NCI-H526 (cell line): ENCODE data around the gene RIMBP2.

Experiments
- DNase-seq, 2 experiments: peaks; one replicate each; lab custom pipeline; 2025; lab: John Stamatoyannopoulos, UW

Gene RIMBP2

GRCh38 chr12:130569521-130569920 lies 146.6 kb downstream of the RIMBP2 start:
- no peak for DNase-seq

GRCh38 chr12:130568501-130568900 lies 147.6 kb downstream of the RIMBP2 start:
- DNase-seq = no peak

- DNase-seq = no peak
Observed at GRCh38 chr12:130568041-130568440, 148.1 kb downstream of the RIMBP2 start.

GRCh38 chr12:130566446-130567155 lies 149.5 kb downstream of the RIMBP2 start:
- no peak for DNase-seq

GRCh38 chr12:130565189-130565588 lies 150.9 kb downstream of the RIMBP2 start:
- no peak for DNase-seq

- no peak for DNase-seq
Observed at GRCh38 chr12:130563323-130563722, 152.8 kb downstream of the RIMBP2 start.

GRCh38 chr12:130562716-130563115 lies 153.4 kb downstream of the RIMBP2 start:
- DNase-seq = no peak

- no peak for DNase-seq
Observed at GRCh38 chr12:130560321-130560720, 155.8 kb downstream of the RIMBP2 start.

GRCh38 chr12:130559806-130560205 lies 156.3 kb downstream of the RIMBP2 start:
- DNase-seq = no peak

- peak in 1 of 2 experiments; percentile 17 for DNase-seq
Observed at GRCh38 chr12:130557886-130558765, 158.0 kb downstream of the RIMBP2 start.

- no peak for DNase-seq
Observed at GRCh38 chr12:130557201-130557600, 158.9 kb downstream of the RIMBP2 start.

GRCh38 chr12:130556486-130557055 lies 159.5 kb downstream of the RIMBP2 start:
- no peak for DNase-seq

GRCh38 chr12:130555628-130556485 lies 160.2 kb downstream of the RIMBP2 start:
- DNase-seq = peak; percentile 80 to 87

- no peak for DNase-seq
Observed at GRCh38 chr12:130555221-130555620, 160.9 kb downstream of the RIMBP2 start.

GRCh38 chr12:130552483-130552996 lies 163.6 kb downstream of the RIMBP2 start:
- DNase-seq = no peak

- DNase-seq = no peak
Observed at GRCh38 chr12:130549361-130549760, 166.7 kb downstream of the RIMBP2 start.

- DNase-seq = no peak
Observed at GRCh38 chr12:130547480-130548155, 168.5 kb downstream of the RIMBP2 start.

- DNase-seq = no peak
Observed at GRCh38 chr12:130546494-130546893, 169.6 kb downstream of the RIMBP2 start.

GRCh38 chr12:130545475-130545874 lies 170.6 kb downstream of the RIMBP2 start:
- DNase-seq = no peak

- DNase-seq = no peak
Observed at GRCh38 chr12:130540376-130540775, 175.7 kb downstream of the RIMBP2 start.
